Endothelial cell of umbilical vein (primary cell): ENCODE data around the gene SPTLC1.

ENCODE experiments used
- EZH2 ChIP-seq: IDR thresholded peaks from 2 replicates; pipeline ENCODE4 v1.6.1; 2012; ENCODE audit warnings: borderline replicate concordance, low read depth, mild to moderate bottlenecking, moderate library complexity, low read length, inconsistent platforms; ENCODE audit not compliant: severe bottlenecking
- MAX ChIP-seq: IDR thresholded peaks from 2 replicates; pipeline ENCODE4 v1.6.1; 2011; ENCODE audit not compliant: insufficient read depth, insufficient read length
- MYC ChIP-seq: IDR thresholded peaks from one replicate; pipeline ENCODE4 v1.6.1; 2011; ENCODE audit warnings: mild to moderate bottlenecking, low read depth, low read length
- POLR2A ChIP-seq: IDR thresholded peaks from 2 replicates; pipeline ENCODE4 v1.6.1; 2012; ENCODE audit warnings: low read depth, mild to moderate bottlenecking, control low read depth, low read length
- POLR2AphosphoS5 ChIP-seq: IDR thresholded peaks from 2 replicates; pipeline ENCODE4 v1.6.1; 2012; ENCODE audit warnings: low read depth, mild to moderate bottlenecking, control low read depth, low read length, moderate library complexity; ENCODE audit not compliant: insufficient read depth
- TF ChIP-seq, protein P1 (sequence below), 2 donors: IDR thresholded peaks; 1 replicate in 1 of 2; 2 replicates in 1 of 2; pipeline ENCODE4 v1.5.1; 2011; ENCODE audit warnings: low read length in 2 of 2, mild to moderate bottlenecking in 2 of 2, moderate library complexity in 2 of 2, control low read depth in 1 of 2, inconsistent platforms in 1 of 2, low read depth in 1 of 2; ENCODE audit not compliant: insufficient read depth in 1 of 2; ENCODE audit errors: extremely low read depth in 1 of 2

GRCh38 chr9:92032891-92033290, 82.3 kb downstream of the SPTLC1 start:
- TF ChIP-seq POLR2A (no peak), EZH2 (no peak), MAX (no peak), POLR2AphosphoS5 (no peak), MYC (no peak)
- TF ChIP-seq, protein P1, sequence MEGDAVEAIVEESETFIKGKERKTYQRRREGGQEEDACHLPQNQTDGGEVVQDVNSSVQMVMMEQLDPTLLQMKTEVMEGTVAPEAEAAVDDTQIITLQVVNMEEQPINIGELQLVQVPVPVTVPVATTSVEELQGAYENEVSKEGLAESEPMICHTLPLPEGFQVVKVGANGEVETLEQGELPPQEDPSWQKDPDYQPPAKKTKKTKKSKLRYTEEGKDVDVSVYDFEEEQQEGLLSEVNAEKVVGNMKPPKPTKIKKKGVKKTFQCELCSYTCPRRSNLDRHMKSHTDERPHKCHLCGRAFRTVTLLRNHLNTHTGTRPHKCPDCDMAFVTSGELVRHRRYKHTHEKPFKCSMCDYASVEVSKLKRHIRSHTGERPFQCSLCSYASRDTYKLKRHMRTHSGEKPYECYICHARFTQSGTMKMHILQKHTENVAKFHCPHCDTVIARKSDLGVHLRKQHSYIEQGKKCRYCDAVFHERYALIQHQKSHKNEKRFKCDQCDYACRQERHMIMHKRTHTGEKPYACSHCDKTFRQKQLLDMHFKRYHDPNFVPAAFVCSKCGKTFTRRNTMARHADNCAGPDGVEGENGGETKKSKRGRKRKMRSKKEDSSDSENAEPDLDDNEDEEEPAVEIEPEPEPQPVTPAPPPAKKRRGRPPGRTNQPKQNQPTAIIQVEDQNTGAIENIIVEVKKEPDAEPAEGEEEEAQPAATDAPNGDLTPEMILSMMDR (IDR thresholded peaks at IDR 0.05; ENCODE audit: extremely low read depth in 1 of 2, insufficient read depth in 1 of 2, low read depth in 1 of 2, low read length in 2 of 2), result no peak
